Measurements from ENCODE around the gene RUNDC3A.

- no peak for TF ChIP-seq CTCF (IDR thresholded peaks at IDR 0.05)
- TF ChIP-seq EP300 (IDR thresholded peaks at IDR 0.05): no peak
These were observed 29.1 kb upstream of the RUNDC3A start for GRCh38 chr17:44279346-44279665.

Measured in ovary (tissue), 3 donors.